ENCODE measurements around the gene ARPC5L.
"Not testable (repeated sequence)": the region's sequence is repeated elsewhere in the genome, so short reads cannot be mapped to it uniquely, and the experiment has no call there.

Gene ARPC5L

DNA sequence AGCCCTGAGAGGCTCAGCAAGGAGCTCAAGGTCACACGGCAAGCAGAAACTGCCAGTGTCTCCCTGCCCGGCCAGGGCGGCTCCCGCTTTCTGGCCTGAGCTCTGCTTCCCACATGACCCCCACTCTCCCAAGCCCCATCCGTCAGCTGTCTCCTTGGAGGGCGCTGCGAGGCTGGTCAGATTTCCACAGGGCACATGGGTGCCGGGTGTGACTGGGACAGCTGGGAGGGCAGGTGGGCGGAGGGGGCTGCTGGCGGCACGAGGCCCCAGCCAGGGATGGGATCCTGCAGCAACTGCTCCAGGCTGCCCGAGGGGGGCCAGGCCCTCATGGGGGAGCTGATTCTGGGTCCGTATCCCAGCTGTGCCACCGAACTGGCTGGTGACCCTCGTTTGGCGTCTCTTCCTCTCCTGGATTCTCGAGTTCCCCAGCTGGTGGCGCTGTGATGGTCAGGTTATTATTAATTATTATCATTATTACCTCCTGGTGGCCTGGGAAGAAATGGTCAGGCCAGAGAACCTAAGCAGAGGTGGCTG, 21.6 kb upstream of the ARPC5L start:
- in situ Hi-C loops (cut with MboI; ENCODE audit: low sequenced_read_pairs): loop anchor here (5.0 kb wide), 1 partner anchor 68 kb away; the partner anchor contains the start of gene NR6A1

DNA sequence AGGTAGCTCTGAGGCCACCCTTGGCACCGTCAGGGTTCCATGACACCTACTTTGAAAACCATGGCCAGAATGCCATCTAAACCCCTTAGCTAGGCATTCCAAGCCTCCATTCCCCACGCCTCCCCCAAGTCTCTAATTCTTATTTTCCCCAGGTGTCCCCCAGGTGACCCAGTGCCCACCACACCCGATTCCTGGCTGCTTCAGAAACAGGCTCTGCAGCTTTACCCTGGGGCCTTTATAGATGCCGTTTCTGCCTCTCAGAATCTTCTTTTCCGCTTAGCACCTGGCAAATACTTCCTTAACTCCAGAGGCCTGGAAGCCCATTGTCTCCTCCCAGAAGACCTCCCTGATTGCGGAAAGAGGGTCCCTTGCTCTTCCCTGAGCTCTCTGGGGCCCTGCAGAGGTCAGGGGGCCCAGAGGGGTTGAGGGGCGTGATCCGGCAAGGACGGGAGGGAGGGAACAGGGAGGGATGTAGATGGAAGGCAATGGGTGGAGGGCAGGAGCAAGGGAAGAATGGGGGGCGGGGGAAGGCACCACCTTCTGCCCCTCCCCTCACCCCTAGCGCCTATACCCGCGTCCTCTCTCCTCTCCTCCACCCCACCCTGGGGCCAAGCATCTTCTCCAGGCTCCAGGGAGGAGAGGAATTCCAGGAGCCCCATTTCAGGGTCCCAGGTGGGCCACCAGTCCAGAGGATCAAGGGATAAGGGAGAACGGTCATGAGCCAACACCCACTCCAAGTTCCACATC, 20.7 kb upstream of the ARPC5L start:
- in situ Hi-C loops (cut with MboI; ENCODE audit: low sequenced_read_pairs): loop anchor here (5.0 kb wide), 1 partner anchor 69 kb away; the partner anchor contains the start of gene NR6A1

DNA sequence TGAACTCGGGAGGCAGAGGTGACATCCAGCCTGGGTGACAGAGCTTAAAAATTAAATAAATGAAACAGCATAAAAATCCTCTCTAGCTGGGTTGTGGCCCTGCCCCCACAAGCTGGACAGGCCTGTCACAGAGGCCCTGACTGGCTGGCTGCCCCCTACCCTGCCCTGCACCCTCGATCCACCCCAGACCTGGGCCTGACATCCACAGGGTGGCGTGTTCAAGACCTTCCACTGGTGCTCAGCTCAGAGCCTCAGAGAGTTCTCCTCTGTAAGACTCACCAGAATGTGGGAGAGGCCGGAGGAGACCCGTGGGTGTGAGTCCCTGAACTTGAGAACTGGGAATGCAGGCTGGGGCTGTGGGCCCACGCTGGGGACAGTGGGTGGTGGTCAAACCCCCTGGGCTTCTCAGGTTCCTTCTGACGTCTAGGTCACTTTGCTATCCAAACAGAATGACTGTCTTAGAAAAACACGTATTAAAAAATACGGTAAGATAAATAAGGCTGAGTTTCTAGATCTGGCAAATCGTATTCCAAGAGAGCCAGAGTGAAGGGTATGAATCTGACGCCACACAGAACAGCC, 18.4 kb upstream of the ARPC5L start:
- in situ Hi-C loops (cut with MboI; ENCODE audit: low sequenced_read_pairs): loop anchor here (5.0 kb wide), 1 partner anchor 71 kb away; the partner anchor contains the start of gene NR6A1

DNA sequence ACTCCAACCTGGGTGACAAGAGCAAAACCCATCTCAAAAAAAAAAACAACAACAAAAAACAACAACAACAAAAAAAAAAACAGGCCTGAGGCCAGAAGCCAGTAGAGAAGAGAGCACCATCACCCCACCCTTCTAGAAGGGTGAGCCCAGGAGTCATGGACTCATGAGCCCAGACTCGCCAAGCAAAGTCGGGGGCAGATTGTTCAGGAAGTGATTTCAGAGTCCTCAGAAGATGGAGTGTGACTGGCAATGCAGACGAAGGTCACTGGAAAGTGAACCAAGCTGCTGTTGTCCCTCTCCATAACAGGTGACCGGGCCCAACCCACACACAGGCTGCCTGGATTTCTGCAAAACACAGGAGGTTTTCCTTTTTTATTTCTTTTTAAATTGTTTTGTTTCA, 17.6 kb upstream of the ARPC5L start:
- in situ Hi-C loops (cut with MboI; ENCODE audit: low sequenced_read_pairs): loop anchor here (5.0 kb wide), 1 partner anchor 72 kb away; the partner anchor contains the start of gene NR6A1

DNA sequence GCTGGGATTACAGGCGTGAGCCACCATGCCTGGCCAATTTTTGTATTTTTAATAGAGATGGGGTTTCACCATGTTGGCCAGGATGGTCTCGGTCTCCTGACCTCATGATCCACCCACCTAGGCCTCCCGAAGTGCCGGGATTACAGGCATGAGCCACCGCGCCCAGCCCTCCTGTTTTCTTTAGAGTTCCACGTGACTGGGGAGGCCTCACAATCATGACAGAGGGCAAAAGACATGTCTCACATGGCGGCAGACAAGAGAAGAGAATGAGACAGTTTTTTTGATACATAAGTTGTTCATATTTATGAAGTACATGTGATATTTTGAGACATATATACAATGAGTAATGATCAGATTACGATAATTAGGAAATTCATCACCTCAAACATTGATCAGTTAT, 15.5 kb upstream of the ARPC5L start:
- in situ Hi-C loops (cut with MboI; ENCODE audit: low sequenced_read_pairs): not testable (repeated sequence)

DNA sequence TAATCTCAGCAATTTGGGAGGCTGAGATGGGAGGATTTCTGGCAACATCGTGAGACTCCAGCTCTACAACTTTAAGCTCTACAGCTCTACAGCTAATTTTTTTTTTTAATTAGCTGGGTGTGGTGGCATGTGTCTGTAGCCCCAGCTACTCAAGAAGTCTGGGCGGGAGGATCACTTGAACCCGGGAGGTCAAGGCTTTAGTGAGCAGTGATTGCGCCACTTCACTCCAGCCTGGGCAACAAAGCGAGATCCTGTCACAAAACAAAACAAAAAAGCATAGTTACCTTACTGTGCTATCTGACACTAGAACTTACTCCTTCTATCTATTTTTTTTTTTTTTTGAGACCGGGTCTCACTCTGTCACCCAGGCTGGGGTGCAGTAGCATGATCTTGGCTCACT, 15.0 kb upstream of the ARPC5L start:
- in situ Hi-C loops (cut with MboI; ENCODE audit: low sequenced_read_pairs): no loop called here

DNA sequence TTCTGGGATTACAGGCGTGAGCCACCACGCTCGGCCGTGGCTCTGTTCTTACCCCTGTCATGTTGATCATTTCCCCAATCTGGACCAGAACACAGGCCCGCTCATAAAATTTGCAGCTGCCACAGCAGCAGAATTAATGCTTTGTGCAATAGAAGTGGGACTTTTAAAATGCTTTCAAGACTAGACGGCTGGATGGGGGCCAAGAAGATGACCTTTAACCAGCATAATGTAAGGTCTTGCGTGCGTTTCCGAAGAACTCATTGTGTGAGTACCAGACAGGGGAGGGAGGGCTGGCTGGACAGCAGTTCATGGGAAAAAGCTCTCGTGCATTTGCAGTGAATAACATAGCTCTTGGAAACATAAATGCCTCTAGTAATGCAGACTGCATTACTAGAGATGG, 12.1 kb upstream of the ARPC5L start:
- in situ Hi-C loops (cut with MboI; ENCODE audit: low sequenced_read_pairs): no loop called here

DNA sequence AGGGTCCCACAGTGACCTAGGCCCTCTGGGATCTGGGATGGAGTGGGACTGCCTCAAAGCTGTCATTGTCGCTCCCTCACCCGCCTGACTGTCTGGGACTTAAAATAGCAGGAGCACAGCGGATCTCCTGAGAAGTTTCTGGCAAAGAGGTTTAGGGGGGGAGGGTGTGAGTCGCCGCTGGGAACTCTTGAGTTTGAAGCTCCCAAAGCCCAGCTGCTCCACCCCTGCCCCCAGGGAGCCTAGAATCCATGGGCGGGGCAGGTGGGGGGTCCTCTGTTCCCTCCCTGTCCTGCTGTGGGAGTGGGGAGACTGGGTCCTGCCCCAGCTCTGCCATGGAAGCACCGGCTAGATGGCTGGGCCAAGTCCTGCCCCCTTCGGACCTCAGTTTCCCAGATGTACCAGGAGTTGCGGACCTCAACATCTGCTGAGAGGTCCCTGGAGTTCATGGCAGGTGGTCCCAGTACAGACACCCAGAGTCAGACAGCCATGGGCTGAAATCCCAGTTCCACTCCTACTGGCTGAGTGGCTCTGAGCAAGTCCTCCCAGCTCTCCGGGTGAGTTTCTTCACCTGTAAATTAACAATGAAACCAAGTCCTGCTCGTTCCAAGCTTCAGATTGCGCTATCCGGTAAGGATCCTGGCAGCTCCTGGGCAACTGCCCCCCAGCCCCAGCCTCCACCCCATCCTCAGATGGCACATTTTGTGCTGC, 9.7 kb upstream of the ARPC5L start:
- in situ Hi-C loops (cut with MboI; ENCODE audit: low sequenced_read_pairs): no loop called here

DNA sequence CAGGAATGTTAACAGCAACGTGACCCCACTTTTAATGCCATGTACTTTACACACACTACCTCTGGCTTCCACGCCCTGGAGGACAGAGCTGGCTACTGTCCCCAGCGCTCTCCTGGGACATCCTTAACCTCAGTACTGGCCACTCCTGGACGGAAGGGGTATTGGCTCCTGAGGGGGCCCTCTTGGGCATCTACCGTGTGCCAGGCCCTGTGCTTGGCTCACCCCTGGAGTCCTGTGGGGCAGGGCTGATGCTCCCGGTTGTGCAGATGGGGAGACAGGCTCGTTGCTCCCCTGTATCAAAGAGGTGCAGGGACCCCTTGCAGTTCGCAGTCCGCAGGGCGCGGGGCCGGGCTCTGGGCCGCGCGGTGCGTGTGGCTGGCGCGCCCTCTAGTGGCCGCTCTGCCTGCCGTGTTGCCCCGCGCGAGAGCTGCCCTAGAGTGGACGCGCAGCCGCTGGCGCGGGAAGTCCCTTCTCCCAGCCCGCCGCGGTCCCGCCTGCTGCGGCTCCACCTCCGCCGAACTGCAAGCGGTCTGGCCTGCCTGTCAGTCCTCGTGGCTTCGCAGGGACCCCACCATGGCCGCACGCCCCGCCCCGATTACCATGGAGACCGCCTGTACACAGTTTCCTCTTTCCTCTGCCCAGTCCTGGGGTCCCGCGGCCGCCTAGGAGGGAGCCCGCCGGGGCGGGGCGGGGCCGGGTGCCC, 8.9 kb upstream of the ARPC5L start, which contains the start of gene WDR38:
Gene WDR38, plus strand, starts transcription at position 632 of the 703 bp plus-strand sequence. CDS start 72 bp downstream, outside the sequence.
- in situ Hi-C loops (cut with MboI; ENCODE audit: low sequenced_read_pairs): no loop called here

DNA sequence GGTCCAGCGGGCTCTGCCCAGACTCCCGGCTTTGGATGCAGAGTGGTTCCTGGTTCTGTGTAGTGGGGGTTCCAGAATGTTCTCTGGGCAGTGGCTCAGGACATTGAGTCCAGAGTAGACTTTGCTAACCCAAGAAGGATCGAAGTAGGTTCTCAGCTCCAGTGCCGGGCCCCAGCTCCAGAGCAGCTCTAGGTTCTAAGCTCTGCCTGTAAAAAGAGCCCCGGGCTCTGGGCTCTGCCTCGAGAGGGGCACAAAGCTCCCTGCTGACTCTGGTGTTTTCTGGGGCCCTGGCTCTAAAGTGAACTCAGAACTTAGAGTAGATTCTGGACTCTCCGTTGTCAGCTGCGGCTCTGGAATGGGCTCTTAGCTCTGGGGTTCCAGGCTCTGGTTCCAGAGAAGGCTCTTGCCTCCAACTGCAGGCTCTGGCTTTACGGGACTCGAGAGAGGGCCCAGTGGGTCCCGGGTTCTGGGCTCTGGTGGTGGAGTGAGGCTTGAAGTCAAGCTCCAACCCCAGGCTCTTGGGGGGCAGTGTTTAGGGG, 8.3 kb upstream of the ARPC5L start:
- in situ Hi-C loops (cut with MboI; ENCODE audit: low sequenced_read_pairs): no loop called here

DNA sequence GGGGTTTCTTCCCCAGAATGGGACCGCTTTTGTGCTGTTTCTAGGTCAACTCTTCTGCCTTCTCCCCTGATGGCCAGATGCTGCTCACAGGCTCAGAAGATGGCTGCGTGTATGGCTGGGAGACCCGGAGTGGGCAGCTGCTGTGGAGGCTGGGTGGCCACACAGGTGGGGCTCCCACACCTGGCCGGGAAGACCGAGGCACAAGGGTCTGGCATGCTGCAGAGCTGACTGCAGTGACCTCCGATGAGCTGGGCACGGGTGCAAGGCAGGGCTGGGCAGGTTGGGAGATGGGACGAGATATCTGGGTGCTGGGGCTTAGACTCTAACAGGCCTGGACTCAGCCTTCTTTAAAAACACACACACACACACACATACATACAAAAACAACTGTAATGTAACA, 7.8 kb upstream of the ARPC5L start:
- in situ Hi-C loops (cut with MboI; ENCODE audit: low sequenced_read_pairs): no loop called here

DNA sequence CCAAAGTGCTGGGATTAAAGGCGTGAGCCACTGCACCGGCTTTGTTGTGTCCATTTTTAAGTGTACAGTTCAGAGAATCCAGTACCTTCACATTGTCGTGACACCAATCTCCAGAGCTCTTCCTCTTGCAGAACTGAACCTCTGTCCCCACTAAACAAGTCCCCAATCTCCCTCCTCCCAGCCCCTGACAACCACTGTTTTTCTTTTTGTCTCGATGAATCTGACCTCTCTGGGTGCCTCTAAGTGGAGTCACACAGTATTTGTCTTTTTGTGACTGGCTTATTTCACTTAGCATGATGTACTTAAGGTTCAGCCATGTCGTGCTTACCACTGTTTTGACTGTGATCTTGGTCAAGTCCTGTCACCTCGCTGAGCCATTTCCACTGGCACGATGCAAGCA, 7.1 kb upstream of the ARPC5L start:
- in situ Hi-C loops (cut with MboI; ENCODE audit: low sequenced_read_pairs): no loop called here

DNA sequence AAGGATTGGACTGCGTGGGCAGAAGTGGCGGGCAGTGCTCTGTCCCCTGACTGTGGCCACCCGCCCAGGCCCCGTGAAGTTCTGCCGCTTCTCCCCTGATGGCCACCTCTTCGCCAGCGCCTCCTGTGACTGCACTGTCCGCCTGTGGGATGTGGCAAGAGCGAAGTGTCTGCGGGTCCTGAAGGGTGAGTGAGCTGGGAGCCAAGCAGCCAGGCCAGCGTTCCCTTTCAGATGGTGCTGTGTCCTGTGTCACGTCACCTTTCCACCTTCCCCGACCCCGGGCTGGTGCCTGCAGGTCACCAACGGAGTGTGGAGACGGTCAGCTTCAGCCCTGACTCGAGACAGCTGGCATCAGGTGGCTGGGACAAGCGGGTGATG, 6.4 kb upstream of the ARPC5L start:
- in situ Hi-C loops (cut with MboI; ENCODE audit: low sequenced_read_pairs): no loop called here

DNA sequence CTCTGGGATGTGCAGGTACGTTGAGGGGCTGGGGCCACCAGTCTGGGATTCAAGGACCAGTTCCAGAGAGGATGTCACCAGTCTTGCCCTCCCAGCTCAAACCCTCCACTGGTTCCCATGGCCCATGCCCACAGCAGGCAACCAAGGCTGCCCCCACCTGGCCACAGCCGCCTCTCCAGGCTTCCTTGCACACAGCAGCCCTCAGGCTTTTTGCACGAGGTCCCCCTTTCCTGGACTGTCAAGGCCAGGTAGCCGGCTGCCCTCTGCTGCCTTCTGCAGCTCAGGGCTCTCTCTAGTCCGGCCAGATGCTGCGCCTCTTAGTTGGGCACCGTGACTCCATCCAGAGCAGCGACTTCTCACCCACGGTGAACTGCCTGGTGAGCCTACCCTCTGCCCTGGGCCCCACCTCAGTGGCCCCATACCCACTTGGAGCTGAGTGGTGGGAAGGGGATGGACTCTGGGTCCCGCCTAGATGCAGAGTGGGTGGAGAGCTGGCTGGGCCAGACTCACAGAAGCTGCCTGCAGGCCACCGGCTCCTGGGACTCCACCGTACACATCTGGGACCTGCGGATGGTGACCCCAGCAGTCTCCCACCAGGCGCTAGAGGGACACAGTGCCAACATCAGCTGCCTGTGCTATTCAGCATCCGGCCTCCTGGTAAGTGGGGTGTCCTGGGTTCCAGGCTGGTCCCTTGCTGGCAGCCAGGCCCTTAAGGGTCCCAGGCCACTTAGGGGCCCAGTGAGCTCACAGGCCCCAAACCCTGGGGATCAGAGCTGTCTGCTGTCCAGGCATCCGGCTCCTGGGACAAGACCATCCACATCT, 5.8 kb upstream of the ARPC5L start:
- in situ Hi-C loops (cut with MboI; ENCODE audit: low sequenced_read_pairs): no loop called here

DNA sequence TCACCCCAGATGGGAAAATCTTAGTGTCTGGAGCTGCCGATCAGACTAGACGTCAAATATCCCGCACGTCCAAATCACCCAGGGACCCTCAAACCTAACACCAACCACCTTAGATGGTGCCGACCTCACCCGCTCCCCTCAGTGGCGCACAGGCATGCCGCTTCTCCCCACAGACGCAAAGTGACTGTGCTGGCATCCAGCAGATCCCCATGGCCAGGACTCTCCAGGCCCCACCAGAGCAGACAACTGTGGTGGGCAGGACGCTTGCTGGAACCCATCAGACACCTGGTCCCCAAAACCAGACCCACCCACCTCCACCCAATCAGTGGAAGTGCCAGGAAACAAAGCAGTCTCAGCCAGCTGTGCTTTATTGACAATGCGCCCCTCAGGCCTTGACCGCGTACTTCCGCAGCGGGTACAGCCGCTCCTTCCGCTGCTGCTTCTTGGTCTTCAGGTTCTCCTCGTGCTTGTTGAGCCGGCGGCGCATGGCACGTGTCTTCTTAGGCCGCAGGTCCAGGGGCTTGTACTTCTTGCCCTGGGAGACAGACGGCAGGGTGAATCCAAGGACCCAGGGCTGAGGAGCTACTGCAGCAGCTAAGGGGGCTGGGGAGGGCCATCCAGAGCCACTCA, 4.3 kb upstream of the ARPC5L start:
- in situ Hi-C loops (cut with MboI; ENCODE audit: low sequenced_read_pairs): no loop called here

DNA sequence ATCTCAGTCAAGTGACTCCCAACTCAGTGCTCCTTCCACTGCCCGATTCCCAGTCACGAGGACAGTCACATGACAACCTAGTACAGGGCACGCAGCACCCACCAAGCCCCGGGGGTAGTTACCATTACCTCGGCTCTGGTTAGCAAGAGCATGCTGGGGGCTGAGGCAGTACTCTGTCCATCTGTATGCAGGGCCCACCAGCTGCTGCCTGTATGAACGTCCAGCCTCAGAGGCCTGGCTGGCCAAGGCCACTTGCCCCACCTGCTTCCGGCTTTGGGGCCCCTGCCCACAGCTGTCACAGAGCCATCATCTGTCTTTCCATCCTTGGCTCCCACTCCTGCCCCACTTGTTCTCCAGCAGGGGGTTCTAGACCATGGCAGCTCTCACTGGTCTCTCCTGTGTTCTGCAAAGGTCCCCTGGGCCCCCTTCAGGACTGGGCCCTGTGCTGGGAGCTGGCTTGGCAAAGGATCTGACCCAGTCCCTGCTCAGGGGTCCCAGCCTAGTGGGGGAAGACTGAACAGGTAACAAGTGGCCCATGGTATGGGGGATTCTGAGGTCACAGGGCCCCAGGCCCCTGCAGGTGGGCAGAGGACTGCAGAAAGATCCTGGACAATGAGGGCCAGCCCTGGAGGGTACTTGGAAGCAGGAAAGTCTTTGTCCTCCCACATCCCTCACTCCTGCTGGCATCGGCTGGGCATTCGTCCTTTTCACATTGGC, 3.4 kb upstream of the ARPC5L start:
- in situ Hi-C loops (cut with MboI; ENCODE audit: low sequenced_read_pairs): no loop called here

DNA sequence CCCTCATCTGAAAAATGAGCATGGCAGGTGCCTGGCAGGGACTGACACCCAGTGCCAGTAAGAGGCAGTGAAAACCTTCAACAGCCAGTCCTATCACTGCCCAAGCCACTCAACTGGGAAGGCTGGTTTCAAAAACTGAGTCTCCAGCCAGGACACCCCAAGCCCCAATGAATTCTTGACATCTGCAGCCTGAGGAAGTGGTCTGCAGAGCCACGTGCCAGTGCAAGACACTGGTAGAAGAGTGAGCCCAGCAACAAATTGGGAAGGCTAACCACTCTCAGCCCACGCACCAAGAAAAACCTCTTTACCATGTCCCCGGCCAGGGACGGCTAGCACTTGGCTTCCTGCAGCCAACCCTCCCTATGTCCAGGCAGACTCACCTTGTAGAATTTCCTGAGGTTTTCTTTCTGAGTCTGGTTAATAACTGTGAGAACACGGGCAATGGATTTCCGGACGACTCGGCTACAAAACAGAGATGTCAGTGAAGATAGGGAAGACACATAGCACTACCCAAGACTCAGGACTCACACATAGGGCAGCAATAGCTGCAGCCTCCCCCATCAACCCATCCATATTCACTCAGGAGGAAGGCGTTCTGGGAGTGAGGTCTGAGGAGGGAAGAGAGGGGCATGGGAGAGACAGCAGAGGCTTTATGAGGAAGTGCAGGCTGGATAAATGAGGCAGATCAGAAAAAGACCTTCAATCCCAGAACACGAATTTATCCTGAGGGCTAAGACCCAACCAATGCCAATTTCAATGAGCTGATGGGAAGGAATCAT, 1.9 kb upstream of the ARPC5L start:
- in situ Hi-C loops (cut with MboI; ENCODE audit: low sequenced_read_pairs): no loop called here
